Measurements from ENCODE around the gene WLS. TPM values are rescaled to one million over a fixed set of nuclear protein-coding genes. Genes with fewer than 3 reads are reported as not detected.
"Not testable (repeated sequence)": the region's sequence is repeated elsewhere in the genome, so short reads cannot be mapped to it uniquely, and the experiment has no call there.

Gene WLS
- total RNA-seq, 2 donors from 2014 or later, result not detected

DNA sequence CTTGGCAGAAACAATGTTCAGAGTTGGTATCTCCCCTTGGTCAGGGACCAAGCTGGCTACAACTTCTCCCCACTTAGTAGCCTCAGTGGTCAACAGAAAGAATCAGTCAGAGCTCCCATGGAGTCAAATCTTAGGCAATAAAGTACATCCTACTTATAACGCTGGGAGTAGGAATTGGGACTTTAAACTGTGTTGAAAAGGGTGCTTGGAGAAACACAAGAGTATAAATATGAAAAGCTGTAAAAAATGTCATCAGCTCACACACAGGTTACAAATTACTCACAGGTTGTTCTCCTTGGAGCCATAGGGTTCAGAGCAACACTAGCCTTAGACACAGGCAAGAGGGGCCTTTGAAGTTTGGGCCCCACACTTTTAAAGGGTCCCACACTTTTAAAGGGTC is 67.4 kb downstream of the WLS start:
- Mint-ChIP-seq H3K9me3 (no peaks in the 10 kb centered on the region), H3K4me1 (ENCODE audit: low read depth) (no peaks in the 10 kb centered on the region)
- no peak for DNase-seq

DNA sequence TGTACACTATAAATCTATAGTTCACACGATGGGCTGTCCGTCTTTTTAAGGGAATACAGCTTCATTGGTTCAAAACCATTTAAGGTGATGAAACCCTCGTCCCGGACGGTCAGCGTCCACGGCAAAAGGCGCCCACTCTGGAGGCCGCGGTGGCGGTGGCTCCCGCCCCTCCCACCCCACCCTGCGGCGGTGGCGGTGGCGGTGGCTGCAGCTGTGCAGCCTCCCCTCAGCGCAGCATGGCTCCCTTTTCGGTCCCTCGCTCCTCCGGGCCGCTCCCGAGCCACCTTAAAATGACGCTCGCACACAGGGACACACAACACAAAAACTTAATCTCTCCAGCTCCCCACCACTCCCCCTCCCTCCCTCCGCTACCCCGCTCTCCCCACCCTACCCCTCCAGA is 69.1 kb downstream of the WLS start:
- Mint-ChIP-seq H3K27me3 (ENCODE audit: low read depth) (no peaks in the 10 kb centered on the region), H3K9me3 (no peaks in the 10 kb centered on the region), H3K4me3 (no peak overlapping the region), H3K27ac (no peak overlapping the region), H3K36me3 (ENCODE audit: insufficient read depth in 2 of 2) (no peaks in the 10 kb centered on the region), H3K4me1 (ENCODE audit: low read depth) (no peaks in the 10 kb centered on the region)
- ATAC-seq (replicated peaks in 1 of 2) (no peak), DNase-seq (no peak)

More for the DNA sequence above, 67.4 kb downstream of the WLS start:
- ATAC-seq (replicated peaks in 1 of 2), result no peak
- no peak overlapping the region for H3K27ac Mint-ChIP-seq
- no peak overlapping the region for H3K4me3 Mint-ChIP-seq
- no peaks in the 10 kb centered on the region for H3K27me3 Mint-ChIP-seq (ENCODE audit: low read depth)
- H3K36me3 Mint-ChIP-seq (ENCODE audit: insufficient read depth in 2 of 2), result no peaks in the 10 kb centered on the region

DNA sequence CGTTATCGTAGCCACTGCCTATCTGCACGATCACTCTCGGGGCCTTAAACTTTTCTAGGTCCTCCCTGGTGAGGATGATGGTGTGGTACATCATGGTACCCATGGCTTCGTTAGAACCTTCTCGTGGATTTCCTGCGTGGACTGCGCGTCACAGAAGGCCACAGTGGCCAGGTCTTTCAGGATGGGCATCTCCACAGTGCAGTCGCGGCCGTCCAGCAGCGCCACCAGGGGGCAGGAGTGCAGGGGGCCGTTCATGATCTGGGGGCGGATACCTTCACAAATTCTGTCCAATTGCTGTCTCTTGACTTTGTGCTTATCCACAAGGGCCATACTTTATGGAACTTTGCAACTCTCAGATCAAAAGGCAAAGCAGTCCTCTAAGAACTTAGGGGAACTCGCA is 69.6 kb downstream of the WLS start:
- H3K27me3 Mint-ChIP-seq (ENCODE audit: low read depth), result no peaks in the 10 kb centered on the region
- no peak for DNase-seq
- H3K4me1 Mint-ChIP-seq (ENCODE audit: low read depth), result no peaks in the 10 kb centered on the region
- ATAC-seq (replicated peaks in 1 of 2), result no peak
- no peaks in the 10 kb centered on the region for H3K36me3 Mint-ChIP-seq (ENCODE audit: insufficient read depth in 2 of 2)
- no peaks in the 10 kb centered on the region for H3K9me3 Mint-ChIP-seq
- H3K27ac Mint-ChIP-seq, result no peak overlapping the region
- no peak overlapping the region for H3K4me3 Mint-ChIP-seq

DNA sequence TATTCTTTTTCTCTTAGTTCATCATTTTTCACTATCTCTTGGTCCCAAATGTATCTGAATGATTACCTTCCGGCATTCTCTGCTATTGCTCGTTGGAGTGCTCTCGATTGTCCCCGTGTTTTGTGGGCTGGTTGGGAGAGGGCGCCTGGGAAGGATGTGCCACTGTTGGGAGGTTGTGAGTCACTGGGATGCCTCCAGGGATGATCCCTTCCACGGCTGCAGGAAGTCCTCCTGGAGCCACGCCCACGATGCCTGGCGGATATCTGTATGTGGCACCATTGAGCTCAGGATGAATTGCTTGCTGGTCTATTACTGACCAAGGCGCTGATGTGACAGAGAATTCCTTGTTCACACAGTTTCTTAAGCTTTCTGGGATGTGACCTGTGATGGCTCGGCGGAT is 70.7 kb downstream of the WLS start:
- H3K36me3 Mint-ChIP-seq (ENCODE audit: insufficient read depth in 2 of 2); H3K27me3 Mint-ChIP-seq (ENCODE audit: low read depth); H3K4me3 Mint-ChIP-seq; ATAC-seq (replicated peaks in 1 of 2); DNase-seq; H3K4me1 Mint-ChIP-seq (ENCODE audit: low read depth); H3K9me3 Mint-ChIP-seq; H3K27ac Mint-ChIP-seq: not testable (repeated sequence)

DNA sequence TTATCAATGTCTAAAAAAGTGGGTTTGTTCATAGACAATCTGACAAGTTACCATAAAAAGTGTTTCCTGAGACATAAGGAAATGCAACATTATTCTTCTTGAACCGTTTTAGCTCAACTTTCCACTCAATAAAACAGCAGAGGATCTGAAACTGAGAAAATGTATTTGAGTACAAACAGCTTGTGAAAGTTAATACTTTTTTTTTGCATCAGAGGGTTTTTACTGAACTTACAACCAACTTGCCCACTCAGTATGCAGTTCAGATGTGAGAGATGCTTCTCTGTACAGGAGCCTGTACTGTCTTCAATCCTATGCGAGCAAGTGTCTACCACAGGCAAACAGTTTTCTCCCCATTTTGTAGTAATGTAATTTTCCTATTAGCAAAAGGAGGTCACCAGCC is 71.4 kb downstream of the WLS start:
- not testable (repeated sequence) for H3K36me3 Mint-ChIP-seq (ENCODE audit: insufficient read depth in 2 of 2); H3K4me3 Mint-ChIP-seq; H3K9me3 Mint-ChIP-seq; H3K27me3 Mint-ChIP-seq (ENCODE audit: low read depth); H3K27ac Mint-ChIP-seq; ATAC-seq (replicated peaks in 1 of 2); DNase-seq; H3K4me1 Mint-ChIP-seq (ENCODE audit: low read depth)

DNA sequence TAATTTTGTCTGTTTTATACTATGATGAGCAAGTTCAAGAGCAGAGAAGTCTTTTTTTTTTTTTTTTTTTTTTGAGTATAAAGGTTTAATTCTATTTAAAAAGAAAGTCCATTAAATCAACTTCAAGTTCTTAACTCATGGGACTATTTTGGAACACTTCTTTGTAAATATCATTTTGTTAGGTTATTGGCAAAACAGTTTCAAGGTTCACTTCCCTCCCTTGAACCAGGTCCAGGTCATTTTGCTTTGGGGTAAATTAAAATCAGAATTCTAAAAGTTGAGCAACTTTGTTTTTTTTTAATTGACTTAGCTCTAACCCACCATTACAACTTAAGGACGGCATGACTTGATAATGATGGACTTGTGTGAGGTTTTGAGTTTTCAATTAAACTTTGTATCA is 72.3 kb downstream of the WLS start:
- Mint-ChIP-seq H3K4me3 (no peak overlapping the region), H3K27me3 (ENCODE audit: low read depth) (peaks cover 3% of the 10 kb centered on the region), H3K27ac (no peak overlapping the region), H3K36me3 (ENCODE audit: insufficient read depth in 2 of 2) (no peaks in the 10 kb centered on the region), H3K9me3 (no peaks in the 10 kb centered on the region), H3K4me1 (ENCODE audit: low read depth) (no peaks in the 10 kb centered on the region)
- DNase-seq (no peak), ATAC-seq (replicated peaks in 1 of 2) (no peak)

DNA sequence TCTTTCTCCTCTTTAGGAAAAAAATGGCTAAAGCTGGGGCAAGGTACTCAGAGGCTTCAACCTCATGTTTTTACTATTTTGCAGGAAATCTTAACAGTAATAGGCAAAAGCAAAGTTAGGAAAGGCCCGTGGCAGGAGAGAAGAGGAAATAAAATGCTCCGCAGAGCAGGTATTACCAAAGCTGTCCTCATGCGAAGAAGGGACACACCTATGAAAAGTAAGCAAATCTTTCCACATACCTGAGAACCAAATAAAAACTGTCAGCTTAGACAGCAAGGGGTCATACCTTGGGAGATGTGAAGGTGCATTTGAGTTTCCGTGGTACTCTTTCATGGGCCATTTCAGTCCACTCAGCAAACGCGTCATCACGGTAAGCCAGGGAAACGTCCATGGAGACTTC is 73.5 kb downstream of the WLS start:
- ATAC-seq (replicated peaks in 1 of 2) (no peak), DNase-seq (no peak)
- peaks cover 7% of the 10 kb centered on the region for H3K27me3 Mint-ChIP-seq (ENCODE audit: low read depth)
- no peak overlapping the region for H3K27ac Mint-ChIP-seq
- no peaks in the 10 kb centered on the region for H3K9me3 Mint-ChIP-seq
- no peaks in the 10 kb centered on the region for H3K36me3 Mint-ChIP-seq (ENCODE audit: insufficient read depth in 2 of 2)
- H3K4me1 Mint-ChIP-seq (ENCODE audit: low read depth), result no peaks in the 10 kb centered on the region
- no peak overlapping the region for H3K4me3 Mint-ChIP-seq

DNA sequence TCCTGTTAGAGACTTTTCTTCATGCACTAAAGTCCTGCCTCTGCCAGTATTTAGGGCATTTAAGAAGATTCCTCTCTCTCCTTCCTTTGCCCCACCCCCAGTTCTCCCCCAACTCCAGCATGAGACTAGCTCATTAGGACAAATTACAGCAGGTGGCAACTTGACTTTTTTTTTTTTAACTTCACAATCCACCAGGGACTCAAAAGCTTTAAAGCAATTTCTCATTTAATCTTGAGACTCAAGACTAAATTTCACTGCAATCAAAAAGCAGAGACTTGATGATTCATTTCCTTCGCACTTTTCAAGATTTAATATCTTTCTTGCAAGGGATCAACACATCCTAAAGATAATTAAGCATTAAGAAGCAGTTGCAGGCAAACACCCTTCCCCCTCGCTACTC is 74.9 kb downstream of the WLS start:
- Mint-ChIP-seq H3K27me3 (ENCODE audit: low read depth) (peaks cover 7% of the 10 kb centered on the region), H3K4me3 (no peak overlapping the region), H3K36me3 (ENCODE audit: insufficient read depth in 2 of 2) (no peaks in the 10 kb centered on the region), H3K4me1 (ENCODE audit: low read depth) (no peaks in the 10 kb centered on the region), H3K27ac (no peak overlapping the region), H3K9me3 (no peaks in the 10 kb centered on the region)
- ATAC-seq (replicated peaks in 1 of 2), result no peak
- no peak for DNase-seq

DNA sequence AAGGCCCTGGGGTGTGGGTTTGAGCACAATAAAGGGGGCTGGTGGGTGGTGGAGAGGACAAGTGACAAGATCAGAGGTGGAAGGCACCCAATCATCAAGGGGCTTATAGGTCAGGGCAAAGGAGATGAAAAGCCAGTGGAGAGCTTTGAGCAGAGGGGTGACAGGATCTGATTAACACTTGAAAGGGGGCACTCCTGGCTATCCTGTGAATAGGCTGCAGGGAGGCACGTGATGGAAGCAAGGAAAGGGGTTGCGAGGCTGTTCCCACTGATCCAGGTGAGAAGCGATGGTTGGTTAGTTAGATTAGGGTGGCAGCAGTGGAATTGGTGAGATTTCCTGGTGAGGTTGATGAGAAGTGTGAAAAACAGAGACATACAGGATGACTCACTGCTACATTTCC is 80.6 kb downstream of the WLS start:
- Mint-ChIP-seq H3K4me1 (ENCODE audit: low read depth) (no peaks in the 10 kb centered on the region), H3K27ac (no peak overlapping the region), H3K27me3 (ENCODE audit: low read depth) (peaks cover 7% of the 10 kb centered on the region), H3K9me3 (no peaks in the 10 kb centered on the region), H3K36me3 (ENCODE audit: insufficient read depth in 2 of 2) (no peaks in the 10 kb centered on the region), H3K4me3 (no peak overlapping the region)
- DNase-seq, result no peak
- no peak for ATAC-seq (replicated peaks in 1 of 2)

DNA sequence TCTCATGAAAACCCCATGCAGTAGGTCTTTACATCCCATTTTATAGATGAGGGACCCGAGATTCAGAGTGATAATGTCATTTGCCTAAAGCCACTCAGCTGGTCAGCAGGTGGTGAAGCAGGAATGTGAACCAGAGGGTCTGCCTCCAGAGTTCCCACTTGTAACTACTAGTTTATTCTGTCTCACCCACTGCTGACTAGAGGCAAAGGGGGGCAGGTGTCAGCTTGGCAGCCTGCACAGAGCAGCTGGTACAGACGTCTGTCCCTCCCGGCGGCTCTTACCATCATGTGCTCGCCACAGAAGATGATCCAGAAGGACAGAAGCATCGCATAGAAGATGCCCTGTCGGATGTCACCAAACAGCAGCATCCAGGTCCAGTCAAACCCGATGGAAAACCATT is 82.4 kb downstream of the WLS start:
- no peaks in the 10 kb centered on the region for H3K4me1 Mint-ChIP-seq (ENCODE audit: low read depth)
- DNase-seq (no peak), ATAC-seq (replicated peaks in 1 of 2) (no peak)

DNA sequence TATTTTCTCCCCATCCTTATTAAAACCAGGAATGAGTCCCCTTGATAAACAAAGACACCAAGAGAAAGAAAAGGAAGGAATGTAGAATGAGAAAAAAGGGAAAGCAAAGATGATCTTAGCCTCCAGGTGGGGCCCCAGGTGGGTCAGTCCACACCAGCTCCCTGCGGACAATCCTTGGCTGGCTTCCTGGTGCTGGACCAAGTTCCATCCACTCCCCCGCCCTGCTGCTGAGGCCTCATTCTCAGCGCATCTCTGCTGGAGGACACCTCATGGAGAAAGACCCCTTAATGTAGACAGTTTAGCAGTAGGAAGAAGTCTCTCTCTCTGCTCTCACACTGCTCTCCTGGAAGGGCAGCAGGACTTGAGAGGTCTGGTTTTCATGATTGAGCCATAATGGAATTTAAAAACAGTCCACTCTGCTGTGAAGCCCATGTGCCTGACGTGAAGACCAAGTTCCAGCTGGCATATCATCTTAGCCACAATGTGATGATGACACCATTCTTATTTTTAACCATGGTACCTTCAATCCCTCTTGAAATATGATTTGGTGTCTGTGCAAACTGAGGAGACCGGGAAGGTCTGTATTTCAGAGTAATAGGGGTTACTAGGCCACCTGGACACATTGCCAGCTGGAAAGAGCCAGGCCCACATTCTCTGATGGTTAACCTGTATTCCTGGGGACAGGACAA is 83.1 kb downstream of the WLS start:
- ATAC-seq (replicated peaks in 1 of 2), result no peak

More for the DNA sequence above, 82.4 kb downstream of the WLS start:
- no peaks in the 10 kb centered on the region for H3K9me3 Mint-ChIP-seq
- peaks cover 3% of the 10 kb centered on the region for H3K27me3 Mint-ChIP-seq (ENCODE audit: low read depth)
- no peaks in the 10 kb centered on the region for H3K36me3 Mint-ChIP-seq (ENCODE audit: insufficient read depth in 2 of 2)
- no peak overlapping the region for H3K27ac Mint-ChIP-seq
- no peak overlapping the region for H3K4me3 Mint-ChIP-seq

DNA sequence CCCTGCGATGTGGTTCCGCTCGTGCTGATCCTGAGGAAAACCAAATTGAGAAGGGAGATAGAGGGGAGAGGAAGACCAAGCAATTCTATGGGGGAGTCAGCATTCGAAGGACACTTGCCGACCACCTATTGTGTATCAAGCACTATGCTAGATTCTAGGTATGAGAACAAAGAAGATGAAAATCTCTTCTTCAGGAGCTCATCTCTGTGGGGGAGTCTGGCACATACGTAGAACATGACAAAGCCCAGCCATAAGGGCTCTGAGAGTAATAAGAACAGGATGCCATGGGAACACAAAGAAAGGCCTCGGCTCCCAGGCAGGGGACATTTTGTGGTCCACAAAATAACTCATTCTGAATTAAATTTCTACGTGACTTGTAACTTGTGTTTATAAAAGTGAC is 83.7 kb downstream of the WLS start:
- DNase-seq, result no peak
- Mint-ChIP-seq H3K4me3 (no peak overlapping the region), H3K27me3 (ENCODE audit: low read depth) (no peaks in the 10 kb centered on the region), H3K36me3 (ENCODE audit: insufficient read depth in 2 of 2) (no peaks in the 10 kb centered on the region), H3K27ac (no peak overlapping the region), H3K4me1 (ENCODE audit: low read depth) (no peaks in the 10 kb centered on the region), H3K9me3 (no peaks in the 10 kb centered on the region)
- no peak for ATAC-seq (replicated peaks in 1 of 2)

More for the DNA sequence above, 83.1 kb downstream of the WLS start:
- H3K27ac Mint-ChIP-seq, result no peak overlapping the region
- H3K4me1 Mint-ChIP-seq (ENCODE audit: low read depth), result no peaks in the 10 kb centered on the region
- no peaks in the 10 kb centered on the region for H3K9me3 Mint-ChIP-seq
- no peaks in the 10 kb centered on the region for H3K27me3 Mint-ChIP-seq (ENCODE audit: low read depth)
- no peak overlapping the region for H3K4me3 Mint-ChIP-seq
- no peak for DNase-seq
- no peaks in the 10 kb centered on the region for H3K36me3 Mint-ChIP-seq (ENCODE audit: insufficient read depth in 2 of 2)

DNA sequence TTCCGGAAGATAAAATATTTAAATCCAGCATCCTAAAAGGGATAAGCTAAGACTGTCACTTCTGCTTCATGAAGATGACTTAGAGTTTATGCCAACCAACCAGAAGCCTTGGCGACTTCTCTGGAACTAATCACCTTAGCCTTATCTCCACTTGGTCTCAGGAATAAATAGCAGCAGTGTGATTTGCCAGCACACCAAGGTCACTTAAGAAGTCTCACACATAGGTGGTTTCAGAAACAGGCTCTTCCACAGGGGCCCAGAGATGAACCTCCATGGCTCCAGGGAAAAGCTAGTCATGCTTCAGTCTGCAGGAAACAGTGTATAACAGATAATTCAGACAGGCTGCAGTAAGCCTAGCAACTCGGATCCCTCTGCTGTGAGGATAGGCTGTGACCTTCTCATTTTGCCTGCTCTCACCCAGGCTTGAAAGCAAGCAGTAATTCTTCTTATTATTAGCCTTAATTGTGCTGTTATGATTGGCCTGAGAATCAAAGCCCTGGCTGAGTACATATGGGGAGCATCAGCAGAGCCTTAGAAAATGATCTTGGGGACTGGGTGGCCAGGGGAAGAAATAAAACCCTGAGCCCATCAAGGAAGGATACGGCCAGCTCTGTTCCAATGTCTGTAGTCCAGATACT is 84.7 kb downstream of the WLS start:
- H3K4me1 Mint-ChIP-seq (ENCODE audit: low read depth), result no peaks in the 10 kb centered on the region
- H3K27ac Mint-ChIP-seq, result no peak overlapping the region
- no peaks in the 10 kb centered on the region for H3K36me3 Mint-ChIP-seq (ENCODE audit: insufficient read depth in 2 of 2)
- no peaks in the 10 kb centered on the region for H3K27me3 Mint-ChIP-seq (ENCODE audit: low read depth)
- ATAC-seq (replicated peaks in 1 of 2) (no peak), DNase-seq (no peak)
- no peaks in the 10 kb centered on the region for H3K9me3 Mint-ChIP-seq
- H3K4me3 Mint-ChIP-seq, result no peak overlapping the region
